ENCODE data around the gene HSPA1A. TPM values are rescaled to one million over a fixed set of nuclear protein-coding genes. Genes with fewer than 3 reads are reported as not detected.

Gene HSPA1A
- 117 TPM for total RNA-seq

GRCh38 chr6:31815025-31815838, at the start of gene HSPA1A, which contains the start of gene HSPA1L:
Gene HSPA1A, plus strand, starts transcription at chr6:31815543. Its CDS starts 214 bp downstream, at chr6:31815757.
Gene HSPA1L, minus strand, starts transcription at chr6:31815283. Its CDS starts 3,311 bp downstream, at chr6:31811972.
- peak; percentile 91 for DNase-seq

GRCh38 chr6:31765559-31765909, 49.8 kb upstream of the HSPA1A start:
- DNase-seq = no peak

- no peak for DNase-seq
Observed at GRCh38 chr6:31765910-31766794, 49.2 kb upstream of the HSPA1A start.

GRCh38 chr6:31767096-31767645, 48.2 kb upstream of the HSPA1A start:
- no peak for DNase-seq

- DNase-seq = no peak
Observed at GRCh38 chr6:31768363-31769257, 46.7 kb upstream of the HSPA1A start.

GRCh38 chr6:31769684-31770371, 45.5 kb upstream of the HSPA1A start:
- DNase-seq = no peak

- no peak for DNase-seq
Observed at GRCh38 chr6:31770860-31771259, 44.5 kb upstream of the HSPA1A start.

- DNase-seq = no peak
Observed at GRCh38 chr6:31771992-31772358, 43.4 kb upstream of the HSPA1A start.

- DNase-seq = no peak
Observed at GRCh38 chr6:31775184-31775583, 40.2 kb upstream of the HSPA1A start.

- no peak for DNase-seq
Observed at GRCh38 chr6:31775633-31776484, 39.5 kb upstream of the HSPA1A start.

GRCh38 chr6:31776485-31776988, 38.8 kb upstream of the HSPA1A start:
- no peak for DNase-seq

GRCh38 chr6:31776989-31777666, 38.2 kb upstream of the HSPA1A start, which contains the start of gene VWA7:
Gene VWA7, minus strand, starts transcription at chr6:31777328. Its CDS starts 549 bp downstream, at chr6:31776779.
- DNase-seq = peak; percentile 50

- no peak for DNase-seq
Observed at GRCh38 chr6:31777667-31778050, 37.7 kb upstream of the HSPA1A start.

GRCh38 chr6:31778193-31778592, 37.1 kb upstream of the HSPA1A start:
- no peak for DNase-seq

GRCh38 chr6:31778999-31779885, 36.1 kb upstream of the HSPA1A start:
- no peak for DNase-seq

GRCh38 chr6:31779908-31780307, 35.4 kb upstream of the HSPA1A start:
- no peak for DNase-seq

GRCh38 chr6:31780507-31781243, 34.7 kb upstream of the HSPA1A start:
- no peak for DNase-seq
